Hepatic stellate cell (primary cell): ENCODE data around the gene DHX32.
"Not testable (repeated sequence)": the region's sequence is repeated elsewhere in the genome, so short reads cannot be mapped to it uniquely, and the experiment has no call there.

ENCODE experiments used
- DNase-seq: peaks from one replicate; pipeline ENCODE4 v3.0.0; 2011; ENCODE audit warnings: low spot score

DHX32 gene

GRCh38 chr10:125895130-125896087, 14.3 kb upstream of the DHX32 start:
- DNase-seq, result peak; percentile 25

GRCh38 chr10:125894176-125894575, 13.1 kb upstream of the DHX32 start:
- DNase-seq, result not testable (repeated sequence)

- DNase-seq, result not testable (repeated sequence)
Measured at GRCh38 chr10:125892402-125892801, 11.3 kb upstream of the DHX32 start.

GRCh38 chr10:125889441-125889840, 8.3 kb upstream of the DHX32 start:
- DNase-seq, result not testable (repeated sequence)

GRCh38 chr10:125886914-125887512, 5.9 kb upstream of the DHX32 start:
- no peak for DNase-seq

GRCh38 chr10:125883211-125883610, 2.1 kb upstream of the DHX32 start:
- DNase-seq, result no peak

GRCh38 chr10:125882596-125882995, 1.5 kb upstream of the DHX32 start:
- DNase-seq, result no peak

- DNase-seq, result no peak
Measured at GRCh38 chr10:125880719-125881118, 373 bp downstream of the DHX32 start.

GRCh38 chr10:125878957-125879835, 1.9 kb downstream of the DHX32 start:
- peak; percentile 49 for DNase-seq

- DNase-seq, result no peak
Measured at GRCh38 chr10:125871338-125871737, 9.8 kb downstream of the DHX32 start.

GRCh38 chr10:125868372-125868975, 12.6 kb downstream of the DHX32 start:
- peak; percentile 17 for DNase-seq

GRCh38 chr10:125866421-125867029, 14.6 kb downstream of the DHX32 start:
- no peak for DNase-seq

- DNase-seq, result no peak
Measured at GRCh38 chr10:125865120-125865519, 16.0 kb downstream of the DHX32 start.

- DNase-seq, result no peak
Measured at GRCh38 chr10:125859128-125859817, 21.8 kb downstream of the DHX32 start.

- DNase-seq, result no peak
Measured at GRCh38 chr10:125857185-125857760, 23.8 kb downstream of the DHX32 start.

GRCh38 chr10:125852487-125852886, 28.6 kb downstream of the DHX32 start:
- DNase-seq, result no peak

GRCh38 chr10:125850766-125851731, 30.0 kb downstream of the DHX32 start:
- no peak for DNase-seq

GRCh38 chr10:125849448-125849847, 31.6 kb downstream of the DHX32 start:
- no peak for DNase-seq

- no peak for DNase-seq
Measured at GRCh38 chr10:125848857-125849256, 32.2 kb downstream of the DHX32 start.
